ENCODE results near the gene DRC7. TPM values are rescaled to one million over a fixed set of nuclear protein-coding genes. Genes with fewer than 3 reads are reported as not detected.

Gene DRC7
- total and polyA plus RNA-seq, 4 donors, result 0.06 to 1.8 (median 0.08) TPM; not detected in 1

DNA sequence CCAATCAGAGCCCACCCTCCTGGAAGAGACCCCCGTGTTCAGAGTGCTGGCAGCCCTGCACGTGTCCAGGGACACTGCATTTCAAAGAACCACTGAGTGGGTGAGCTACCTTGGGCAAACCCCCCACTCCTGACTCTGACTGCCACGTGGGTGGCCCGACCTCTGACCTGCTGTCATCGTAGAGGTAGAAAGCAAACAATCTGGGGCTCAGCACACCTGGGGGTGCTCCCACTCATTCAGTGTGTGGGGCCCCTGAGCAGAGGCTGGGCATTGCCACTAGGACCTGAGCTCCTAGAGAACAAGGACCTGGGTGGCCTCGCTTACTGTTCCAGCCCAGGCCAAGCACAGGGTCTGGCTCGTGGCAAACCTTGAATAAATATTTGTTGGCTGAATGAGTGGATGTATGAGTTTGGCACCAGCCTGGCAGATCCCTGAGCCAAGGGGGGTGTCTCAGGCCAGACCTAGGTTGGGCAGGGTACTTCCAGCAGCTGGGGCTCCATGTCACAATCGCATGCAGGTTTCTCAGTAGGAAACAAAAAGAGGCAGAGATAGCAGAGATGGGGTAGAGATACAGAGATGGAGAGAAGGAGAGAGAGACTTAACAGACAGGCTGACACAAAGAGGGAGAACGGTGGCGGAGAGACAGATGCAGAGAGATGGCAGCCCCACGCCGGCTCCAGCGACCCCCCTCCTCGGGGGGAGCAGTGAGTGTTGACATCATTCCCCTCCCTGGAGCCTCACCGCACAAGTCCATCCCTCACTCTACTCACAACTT lies 5.4 kb upstream of the DRC7 start:
- no peak for DNase-seq (ENCODE audit: low spot score)
- Histone ChIP-seq H3K9me3 (ENCODE audit: control insufficient read depth in 4 of 4, low read length in 3 of 4) (no peaks in the 10 kb centered on the region), H3K4me3 (ENCODE audit: low read depth in 1 of 3, low read length in 3 of 3) (no peak overlapping the region), H3K36me3 (ENCODE audit: control insufficient read depth in 4 of 4, insufficient read depth in 3 of 4, low read depth in 1 of 4, low read length in 3 of 4) (no peaks in the 10 kb centered on the region), H3K9ac (ENCODE audit: low read depth in 1 of 2, low read length in 2 of 2) (no peak overlapping the region), H3K4me1 (ENCODE audit: control insufficient read depth in 4 of 4, insufficient read depth in 4 of 4, low read length in 3 of 4) (peaks cover 0 to 28% (median 16%) of the 10 kb centered on the region in 4 donors), H3K27me3 (ENCODE audit: control insufficient read depth in 4 of 4, insufficient read depth in 4 of 4, low read length in 3 of 4) (no peaks in the 10 kb centered on the region), H3K27ac (ENCODE audit: low read depth in 1 of 2, low read length in 2 of 2) (no peak overlapping the region)
- WGBS, result 28% methylated on average over 15 of the region's 15 CpGs
- TF ChIP-seq EGR1 (IDR thresholded peaks at IDR 0.05; ENCODE audit: low read depth in 2 of 2) (no peak), FOXA1 (IDR thresholded peaks at IDR 0.05) (no peak), HNF4G (IDR thresholded peaks at IDR 0.05) (no peak), GABPA (IDR thresholded peaks at IDR 0.05 in 1 of 2, conservative IDR thresholded peaks at IDR 0.05 in 1 of 2) (no peak), RXRA (IDR thresholded peaks at IDR 0.05) (peak in 1 of 2 donors; percentile 67), JUND (IDR thresholded peaks at IDR 0.05) (no peak), FOXA2 (IDR thresholded peaks at IDR 0.05) (no peak), YY1 (IDR thresholded peaks at IDR 0.05) (peak; percentile 13), SP1 (IDR thresholded peaks at IDR 0.05) (peak; percentile 38), RAD21 (IDR thresholded peaks at IDR 0.05) (peak in 1 of 2 donors; percentile 12), TAF1 (conservative IDR thresholded peaks at IDR 0.05) (no peak), NR2F2 (IDR thresholded peaks at IDR 0.05) (no peak), HNF4A (conservative IDR thresholded peaks at IDR 0.05) (peak; percentile 23 to 48)
- TF ChIP-seq, protein P1, sequence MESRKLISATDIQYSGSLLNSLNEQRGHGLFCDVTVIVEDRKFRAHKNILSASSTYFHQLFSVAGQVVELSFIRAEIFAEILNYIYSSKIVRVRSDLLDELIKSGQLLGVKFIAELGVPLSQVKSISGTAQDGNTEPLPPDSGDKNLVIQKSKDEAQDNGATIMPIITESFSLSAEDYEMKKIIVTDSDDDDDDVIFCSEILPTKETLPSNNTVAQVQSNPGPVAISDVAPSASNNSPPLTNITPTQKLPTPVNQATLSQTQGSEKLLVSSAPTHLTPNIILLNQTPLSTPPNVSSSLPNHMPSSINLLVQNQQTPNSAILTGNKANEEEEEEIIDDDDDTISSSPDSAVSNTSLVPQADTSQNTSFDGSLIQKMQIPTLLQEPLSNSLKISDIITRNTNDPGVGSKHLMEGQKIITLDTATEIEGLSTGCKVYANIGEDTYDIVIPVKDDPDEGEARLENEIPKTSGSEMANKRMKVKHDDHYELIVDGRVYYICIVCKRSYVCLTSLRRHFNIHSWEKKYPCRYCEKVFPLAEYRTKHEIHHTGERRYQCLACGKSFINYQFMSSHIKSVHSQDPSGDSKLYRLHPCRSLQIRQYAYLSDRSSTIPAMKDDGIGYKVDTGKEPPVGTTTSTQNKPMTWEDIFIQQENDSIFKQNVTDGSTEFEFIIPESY (IDR thresholded peaks at IDR 0.05), result no peak
- TF ChIP-seq, protein P2, sequence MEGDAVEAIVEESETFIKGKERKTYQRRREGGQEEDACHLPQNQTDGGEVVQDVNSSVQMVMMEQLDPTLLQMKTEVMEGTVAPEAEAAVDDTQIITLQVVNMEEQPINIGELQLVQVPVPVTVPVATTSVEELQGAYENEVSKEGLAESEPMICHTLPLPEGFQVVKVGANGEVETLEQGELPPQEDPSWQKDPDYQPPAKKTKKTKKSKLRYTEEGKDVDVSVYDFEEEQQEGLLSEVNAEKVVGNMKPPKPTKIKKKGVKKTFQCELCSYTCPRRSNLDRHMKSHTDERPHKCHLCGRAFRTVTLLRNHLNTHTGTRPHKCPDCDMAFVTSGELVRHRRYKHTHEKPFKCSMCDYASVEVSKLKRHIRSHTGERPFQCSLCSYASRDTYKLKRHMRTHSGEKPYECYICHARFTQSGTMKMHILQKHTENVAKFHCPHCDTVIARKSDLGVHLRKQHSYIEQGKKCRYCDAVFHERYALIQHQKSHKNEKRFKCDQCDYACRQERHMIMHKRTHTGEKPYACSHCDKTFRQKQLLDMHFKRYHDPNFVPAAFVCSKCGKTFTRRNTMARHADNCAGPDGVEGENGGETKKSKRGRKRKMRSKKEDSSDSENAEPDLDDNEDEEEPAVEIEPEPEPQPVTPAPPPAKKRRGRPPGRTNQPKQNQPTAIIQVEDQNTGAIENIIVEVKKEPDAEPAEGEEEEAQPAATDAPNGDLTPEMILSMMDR (IDR thresholded peaks at IDR 0.05; ENCODE audit: low read depth, low read length, missing input control), result no peak
- TF ChIP-seq, protein P3, sequence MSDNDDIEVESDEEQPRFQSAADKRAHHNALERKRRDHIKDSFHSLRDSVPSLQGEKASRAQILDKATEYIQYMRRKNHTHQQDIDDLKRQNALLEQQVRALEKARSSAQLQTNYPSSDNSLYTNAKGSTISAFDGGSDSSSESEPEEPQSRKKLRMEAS (IDR thresholded peaks at IDR 0.05), result no peak
- TF ChIP-seq, protein P4, sequence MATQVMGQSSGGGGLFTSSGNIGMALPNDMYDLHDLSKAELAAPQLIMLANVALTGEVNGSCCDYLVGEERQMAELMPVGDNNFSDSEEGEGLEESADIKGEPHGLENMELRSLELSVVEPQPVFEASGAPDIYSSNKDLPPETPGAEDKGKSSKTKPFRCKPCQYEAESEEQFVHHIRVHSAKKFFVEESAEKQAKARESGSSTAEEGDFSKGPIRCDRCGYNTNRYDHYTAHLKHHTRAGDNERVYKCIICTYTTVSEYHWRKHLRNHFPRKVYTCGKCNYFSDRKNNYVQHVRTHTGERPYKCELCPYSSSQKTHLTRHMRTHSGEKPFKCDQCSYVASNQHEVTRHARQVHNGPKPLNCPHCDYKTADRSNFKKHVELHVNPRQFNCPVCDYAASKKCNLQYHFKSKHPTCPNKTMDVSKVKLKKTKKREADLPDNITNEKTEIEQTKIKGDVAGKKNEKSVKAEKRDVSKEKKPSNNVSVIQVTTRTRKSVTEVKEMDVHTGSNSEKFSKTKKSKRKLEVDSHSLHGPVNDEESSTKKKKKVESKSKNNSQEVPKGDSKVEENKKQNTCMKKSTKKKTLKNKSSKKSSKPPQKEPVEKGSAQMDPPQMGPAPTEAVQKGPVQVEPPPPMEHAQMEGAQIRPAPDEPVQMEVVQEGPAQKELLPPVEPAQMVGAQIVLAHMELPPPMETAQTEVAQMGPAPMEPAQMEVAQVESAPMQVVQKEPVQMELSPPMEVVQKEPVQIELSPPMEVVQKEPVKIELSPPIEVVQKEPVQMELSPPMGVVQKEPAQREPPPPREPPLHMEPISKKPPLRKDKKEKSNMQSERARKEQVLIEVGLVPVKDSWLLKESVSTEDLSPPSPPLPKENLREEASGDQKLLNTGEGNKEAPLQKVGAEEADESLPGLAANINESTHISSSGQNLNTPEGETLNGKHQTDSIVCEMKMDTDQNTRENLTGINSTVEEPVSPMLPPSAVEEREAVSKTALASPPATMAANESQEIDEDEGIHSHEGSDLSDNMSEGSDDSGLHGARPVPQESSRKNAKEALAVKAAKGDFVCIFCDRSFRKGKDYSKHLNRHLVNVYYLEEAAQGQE (IDR thresholded peaks at IDR 0.05), result no peak
- TF ChIP-seq, protein P5, sequence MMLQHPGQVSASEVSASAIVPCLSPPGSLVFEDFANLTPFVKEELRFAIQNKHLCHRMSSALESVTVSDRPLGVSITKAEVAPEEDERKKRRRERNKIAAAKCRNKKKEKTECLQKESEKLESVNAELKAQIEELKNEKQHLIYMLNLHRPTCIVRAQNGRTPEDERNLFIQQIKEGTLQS (IDR thresholded peaks at IDR 0.05), result no peak
